ENCODE results near the gene TAS2R16.

The TAS2R16 gene

GRCh38 chr7:122995600-122995999 is at the start of gene TAS2R16:
TAS2R16 (minus strand) TSS chr7:122995700; CDS start chr7:122995634, 66 bp downstream.
- H4K20me1 ChIP-seq (ENCODE audit: control insufficient read depth, insufficient read depth, low read depth, low read length) = no peaks in the 10 kb centered on the region
- no peak within 1 kb of the TSS for H3K4me3 ChIP-seq (ENCODE audit: low read length)
- no peaks in the 10 kb centered on the region for H3K79me2 ChIP-seq (ENCODE audit: control insufficient read depth, low read length)
- no peaks in the 10 kb centered on the region for H3K9me3 ChIP-seq (ENCODE audit: control insufficient read depth, insufficient read depth, low read length)
- TF ChIP-seq CTCF (IDR thresholded peaks at IDR 0.05; ENCODE audit: low read depth, low read length, poor library complexity, severe bottlenecking) = no peak
- H3K4me1 ChIP-seq (ENCODE audit: control insufficient read depth, low read length) = no peaks in the 10 kb centered on the region
- H3K4me2 ChIP-seq (ENCODE audit: low read length) = no peak within 1 kb of the TSS
- no peak within 1 kb of the TSS for H3K27ac ChIP-seq (ENCODE audit: low read depth, low read length)
- no peaks in the 10 kb centered on the region for H3F3A ChIP-seq (ENCODE audit: control insufficient read depth, insufficient read depth)
- no peaks in the 10 kb centered on the region for H3K36me3 ChIP-seq (ENCODE audit: control insufficient read depth, low read length)
- no peaks in the 10 kb centered on the region for H3K27me3 ChIP-seq (ENCODE audit: control insufficient read depth, low read length)
- no peaks in the 10 kb centered on the region for H3K9me2 ChIP-seq (replicated peaks; ENCODE audit: control insufficient read depth, low read length)

GRCh38 chr7:123043642-123044041 is 48.1 kb upstream of the TAS2R16 start:
- no peak overlapping the region for H3K4me2 ChIP-seq (ENCODE audit: low read length)
- no peaks in the 10 kb centered on the region for H3K9me3 ChIP-seq (ENCODE audit: control insufficient read depth, insufficient read depth, low read length)
- no peak overlapping the region for H3K4me3 ChIP-seq (ENCODE audit: low read length)
- H4K20me1 ChIP-seq (ENCODE audit: control insufficient read depth, insufficient read depth, low read depth, low read length) = no peaks in the 10 kb centered on the region
- no peaks in the 10 kb centered on the region for H3K36me3 ChIP-seq (ENCODE audit: control insufficient read depth, low read length)
- TF ChIP-seq EZH2phosphoT487 (IDR thresholded peaks at IDR 0.05; ENCODE audit: borderline replicate concordance, low read length) (no peak), CTCF (IDR thresholded peaks at IDR 0.05; ENCODE audit: low read depth, low read length, poor library complexity, severe bottlenecking) (no peak)
- no peak overlapping the region for H3K27ac ChIP-seq (ENCODE audit: low read depth, low read length)
- no peaks in the 10 kb centered on the region; the same call in 1 of the 2 replicates for H3K9me2 ChIP-seq (replicated peaks; ENCODE audit: control insufficient read depth, low read length)
- H3F3A ChIP-seq (ENCODE audit: control insufficient read depth, insufficient read depth) = no peaks in the 10 kb centered on the region
- no peaks in the 10 kb centered on the region for H3K4me1 ChIP-seq (ENCODE audit: control insufficient read depth, low read length)
- no peaks in the 10 kb centered on the region for H3K27me3 ChIP-seq (ENCODE audit: control insufficient read depth, low read length)
- no peaks in the 10 kb centered on the region for H3K79me2 ChIP-seq (ENCODE audit: control insufficient read depth, low read length)

- no peak overlapping the region for H3K4me2 ChIP-seq (ENCODE audit: low read length)
- H3K4me3 ChIP-seq (ENCODE audit: low read length) = no peak overlapping the region
- TF ChIP-seq CTCF (IDR thresholded peaks at IDR 0.05; ENCODE audit: low read depth, low read length, poor library complexity, severe bottlenecking) (no peak), EZH2phosphoT487 (IDR thresholded peaks at IDR 0.05; ENCODE audit: borderline replicate concordance, low read length) (no peak)
- no peaks in the 10 kb centered on the region for H3K79me2 ChIP-seq (ENCODE audit: control insufficient read depth, low read length)
- no peaks in the 10 kb centered on the region for H3K36me3 ChIP-seq (ENCODE audit: control insufficient read depth, low read length)
- no peaks in the 10 kb centered on the region for H3K9me3 ChIP-seq (ENCODE audit: control insufficient read depth, insufficient read depth, low read length)
- H3K9me2 ChIP-seq (replicated peaks; ENCODE audit: control insufficient read depth, low read length) = no peaks in the 10 kb centered on the region; the same call in 1 of the 2 replicates
- H3K27me3 ChIP-seq (ENCODE audit: control insufficient read depth, low read length) = no peaks in the 10 kb centered on the region
- no peaks in the 10 kb centered on the region for H4K20me1 ChIP-seq (ENCODE audit: control insufficient read depth, insufficient read depth, low read depth, low read length)
- no peak overlapping the region for H3K27ac ChIP-seq (ENCODE audit: low read depth, low read length)
- H3K4me1 ChIP-seq (ENCODE audit: control insufficient read depth, low read length) = no peaks in the 10 kb centered on the region
- no peaks in the 10 kb centered on the region for H3F3A ChIP-seq (ENCODE audit: control insufficient read depth, insufficient read depth)
Measured at GRCh38 chr7:123041101-123041500, 45.6 kb upstream of the TAS2R16 start.

GRCh38 chr7:123039269-123039668 is 43.8 kb upstream of the TAS2R16 start:
- H3K79me2 ChIP-seq (ENCODE audit: control insufficient read depth, low read length) = no peaks in the 10 kb centered on the region
- H3F3A ChIP-seq (ENCODE audit: control insufficient read depth, insufficient read depth) = no peaks in the 10 kb centered on the region
- no peaks in the 10 kb centered on the region for H3K36me3 ChIP-seq (ENCODE audit: control insufficient read depth, low read length)
- no peaks in the 10 kb centered on the region for H4K20me1 ChIP-seq (ENCODE audit: control insufficient read depth, insufficient read depth, low read depth, low read length)
- H3K4me1 ChIP-seq (ENCODE audit: control insufficient read depth, low read length) = no peaks in the 10 kb centered on the region
- TF ChIP-seq EZH2phosphoT487 (IDR thresholded peaks at IDR 0.05; ENCODE audit: borderline replicate concordance, low read length) (no peak), CTCF (IDR thresholded peaks at IDR 0.05; ENCODE audit: low read depth, low read length, poor library complexity, severe bottlenecking) (no peak)
- H3K4me3 ChIP-seq (ENCODE audit: low read length) = no peak overlapping the region
- no peaks in the 10 kb centered on the region for H3K9me3 ChIP-seq (ENCODE audit: control insufficient read depth, insufficient read depth, low read length)
- H3K4me2 ChIP-seq (ENCODE audit: low read length) = no peak overlapping the region
- no peak overlapping the region for H3K27ac ChIP-seq (ENCODE audit: low read depth, low read length)
- H3K9me2 ChIP-seq (replicated peaks; ENCODE audit: control insufficient read depth, low read length) = no peaks in the 10 kb centered on the region; the same call in 1 of the 2 replicates
- H3K27me3 ChIP-seq (ENCODE audit: control insufficient read depth, low read length) = no peaks in the 10 kb centered on the region
